ENCODE results near the gene C16orf54.

Gene C16orf54

DNA sequence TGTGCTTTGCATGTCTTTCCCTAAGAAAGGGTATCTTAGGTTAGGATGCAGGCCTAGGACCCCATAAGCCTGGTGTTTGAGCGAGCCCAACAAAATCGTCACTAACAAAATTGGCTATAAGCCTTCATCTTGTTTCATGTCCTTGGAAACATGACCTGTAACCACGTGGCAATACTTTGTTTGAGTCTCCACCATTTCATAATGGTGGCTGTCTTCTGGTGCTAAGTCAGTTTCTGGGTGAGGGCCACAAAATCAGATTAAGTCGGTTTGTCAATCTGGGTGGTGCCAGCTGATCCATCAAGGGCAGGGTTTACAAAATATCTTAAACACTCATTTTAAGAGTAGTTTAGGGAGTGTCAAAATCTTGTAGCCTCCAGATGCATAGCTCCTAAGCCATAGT is 33.0 kb downstream of the C16orf54 start (continued):
- TF ChIP-seq, protein P1, sequence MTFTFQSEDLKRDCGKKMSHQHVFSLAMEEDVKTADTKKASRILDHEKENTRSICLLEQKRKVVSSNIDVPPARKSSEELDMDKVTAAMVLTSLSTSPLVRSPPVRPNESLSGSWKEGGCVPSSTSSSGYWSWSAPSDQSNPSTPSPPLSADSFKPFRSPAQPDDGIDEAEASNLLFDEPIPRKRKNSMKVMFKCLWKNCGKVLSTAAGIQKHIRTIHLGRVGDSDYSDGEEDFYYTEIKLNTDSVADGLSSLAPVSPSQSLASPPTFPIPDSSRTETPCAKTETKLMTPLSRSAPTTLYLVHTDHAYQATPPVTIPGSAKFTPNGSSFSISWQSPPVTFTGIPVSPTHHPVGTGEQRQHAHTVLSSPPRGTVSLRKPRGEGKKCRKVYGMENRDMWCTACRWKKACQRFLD (tag by site-specific recombination; IDR thresholded peaks at IDR 0.05): no peak

DNA sequence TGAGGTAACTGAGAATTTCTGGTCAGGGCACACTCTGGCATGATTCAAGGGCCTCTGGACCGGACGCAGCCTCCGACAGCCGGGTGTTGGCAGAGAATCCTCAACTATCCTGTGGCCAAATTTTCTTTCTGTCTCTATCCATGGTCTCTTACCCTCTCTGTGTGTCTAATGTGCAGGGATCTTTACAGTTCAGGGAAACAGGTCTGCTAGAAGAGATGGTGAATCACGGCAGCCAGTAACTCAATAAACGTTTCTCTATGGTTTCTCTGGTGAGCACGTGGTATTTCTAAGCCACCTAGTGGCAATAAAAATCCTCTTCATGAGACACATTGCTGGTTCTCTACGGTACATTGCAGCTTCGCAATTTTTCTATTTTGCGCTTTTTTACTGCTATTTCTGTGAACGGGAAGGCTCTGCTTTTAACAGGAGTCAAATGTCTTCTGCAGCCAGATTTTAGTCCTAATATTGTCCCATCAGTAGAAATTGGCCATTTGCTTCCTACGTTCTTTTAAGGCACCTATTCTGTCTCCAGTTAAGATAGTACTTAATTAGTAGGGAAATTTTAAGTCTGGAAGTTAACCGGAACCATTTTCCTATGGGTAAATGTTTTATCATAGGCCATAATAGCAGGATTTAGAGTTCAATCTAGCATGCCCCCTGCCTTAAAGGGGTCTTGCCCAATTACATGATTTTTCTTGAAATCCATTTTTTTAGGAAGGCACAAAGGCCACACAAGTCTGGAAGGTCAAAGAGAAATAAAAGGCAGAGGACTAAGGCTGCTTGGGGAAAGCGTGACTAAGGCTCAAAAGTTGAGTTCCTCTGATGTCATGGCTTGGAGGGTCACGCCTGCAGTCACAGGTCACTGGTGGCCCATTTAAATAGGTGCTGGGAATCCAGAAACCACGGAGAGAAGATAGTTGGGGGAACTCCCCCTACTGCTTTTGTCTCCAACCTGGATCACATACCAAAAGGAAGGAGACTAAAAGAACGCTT is 35.3 kb downstream of the C16orf54 start:
- Histone ChIP-seq H3K9me3 (ENCODE audit: control insufficient read depth, insufficient read depth, low read depth, low read length) (no peaks in the 10 kb centered on the region), H3K4me3 (ENCODE audit: low read depth, low read length) (no peak overlapping the region), H3K4me1 (ENCODE audit: control insufficient read depth, insufficient read depth, low read length) (peaks cover 6% of the 10 kb centered on the region; the same call in 1 of the 2 replicates), H3K27ac (ENCODE audit: extremely low read depth, low read depth, low read length) (no peak overlapping the region), H3K36me3 (ENCODE audit: control insufficient read depth in 2 of 2, insufficient read depth in 1 of 2, low read length in 2 of 2) (no peaks in the 10 kb centered on the region)
- POLR2A ChIA-PET: no interaction called here
- CTCF ChIA-PET: interaction anchor here (0.6 to 2.7 kb wide), 4 partner anchors 10 to 242 kb away, joined by 3 to 16 read pairs (median 4); no protein-coding TSS in a partner anchor
- no peak for TF ChIP-seq ZNF266 (tag by site-specific recombination; IDR thresholded peaks at IDR 0.05; ENCODE audit: low read depth)
- TF ChIP-seq ZBTB17 (tag by site-specific recombination; IDR thresholded peaks at IDR 0.05): peak; percentile 56
- no peak for TF ChIP-seq REPIN1 (tag by site-specific recombination; IDR thresholded peaks at IDR 0.05; ENCODE audit: low read depth)
- TF ChIP-seq ZNF792 (tag by site-specific recombination; IDR thresholded peaks at IDR 0.05): no peak
- no peak for TF ChIP-seq ZNF548 (tag by site-specific recombination; IDR thresholded peaks at IDR 0.05)
- TF ChIP-seq, protein P2, sequence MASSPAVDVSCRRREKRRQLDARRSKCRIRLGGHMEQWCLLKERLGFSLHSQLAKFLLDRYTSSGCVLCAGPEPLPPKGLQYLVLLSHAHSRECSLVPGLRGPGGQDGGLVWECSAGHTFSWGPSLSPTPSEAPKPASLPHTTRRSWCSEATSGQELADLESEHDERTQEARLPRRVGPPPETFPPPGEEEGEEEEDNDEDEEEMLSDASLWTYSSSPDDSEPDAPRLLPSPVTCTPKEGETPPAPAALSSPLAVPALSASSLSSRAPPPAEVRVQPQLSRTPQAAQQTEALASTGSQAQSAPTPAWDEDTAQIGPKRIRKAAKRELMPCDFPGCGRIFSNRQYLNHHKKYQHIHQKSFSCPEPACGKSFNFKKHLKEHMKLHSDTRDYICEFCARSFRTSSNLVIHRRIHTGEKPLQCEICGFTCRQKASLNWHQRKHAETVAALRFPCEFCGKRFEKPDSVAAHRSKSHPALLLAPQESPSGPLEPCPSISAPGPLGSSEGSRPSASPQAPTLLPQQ (tag by site-specific recombination; IDR thresholded peaks at IDR 0.05): peak; percentile 67
- TF ChIP-seq, protein P3, sequence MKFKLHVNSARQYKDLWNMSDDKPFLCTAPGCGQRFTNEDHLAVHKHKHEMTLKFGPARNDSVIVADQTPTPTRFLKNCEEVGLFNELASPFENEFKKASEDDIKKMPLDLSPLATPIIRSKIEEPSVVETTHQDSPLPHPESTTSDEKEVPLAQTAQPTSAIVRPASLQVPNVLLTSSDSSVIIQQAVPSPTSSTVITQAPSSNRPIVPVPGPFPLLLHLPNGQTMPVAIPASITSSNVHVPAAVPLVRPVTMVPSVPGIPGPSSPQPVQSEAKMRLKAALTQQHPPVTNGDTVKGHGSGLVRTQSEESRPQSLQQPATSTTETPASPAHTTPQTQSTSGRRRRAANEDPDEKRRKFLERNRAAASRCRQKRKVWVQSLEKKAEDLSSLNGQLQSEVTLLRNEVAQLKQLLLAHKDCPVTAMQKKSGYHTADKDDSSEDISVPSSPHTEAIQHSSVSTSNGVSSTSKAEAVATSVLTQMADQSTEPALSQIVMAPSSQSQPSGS (tag by site-specific recombination; IDR thresholded peaks at IDR 0.05; ENCODE audit: low read depth): no peak
- no peak for TF ChIP-seq ZSCAN16 (tag by site-specific recombination; IDR thresholded peaks at IDR 0.05)
- peak; percentile 39; the same call in 1 of the 2 replicates for TF ChIP-seq ZNF335 (tag by site-specific recombination; conservative IDR thresholded peaks at IDR 0.05)
- TF ChIP-seq ZNF354C (tag by site-specific recombination; IDR thresholded peaks at IDR 0.05; ENCODE audit: borderline replicate concordance, low read depth): no peak
- TF ChIP-seq ZNF660 (tag by site-specific recombination; IDR thresholded peaks at IDR 0.05): peak; percentile 63; the same call in 1 of the 2 replicates
- TF ChIP-seq ZXDB (tag by site-specific recombination; IDR thresholded peaks at IDR 0.05): 0 out of 2 replicates have a peak, but pooled peaks have one; percentile 18
- TF ChIP-seq ZNF112 (tag by site-specific recombination; IDR thresholded peaks at IDR 0.05): no peak
- TF ChIP-seq ZNF37A (tag by site-specific recombination; IDR thresholded peaks at IDR 0.05): no peak
- TF ChIP-seq, protein P4, sequence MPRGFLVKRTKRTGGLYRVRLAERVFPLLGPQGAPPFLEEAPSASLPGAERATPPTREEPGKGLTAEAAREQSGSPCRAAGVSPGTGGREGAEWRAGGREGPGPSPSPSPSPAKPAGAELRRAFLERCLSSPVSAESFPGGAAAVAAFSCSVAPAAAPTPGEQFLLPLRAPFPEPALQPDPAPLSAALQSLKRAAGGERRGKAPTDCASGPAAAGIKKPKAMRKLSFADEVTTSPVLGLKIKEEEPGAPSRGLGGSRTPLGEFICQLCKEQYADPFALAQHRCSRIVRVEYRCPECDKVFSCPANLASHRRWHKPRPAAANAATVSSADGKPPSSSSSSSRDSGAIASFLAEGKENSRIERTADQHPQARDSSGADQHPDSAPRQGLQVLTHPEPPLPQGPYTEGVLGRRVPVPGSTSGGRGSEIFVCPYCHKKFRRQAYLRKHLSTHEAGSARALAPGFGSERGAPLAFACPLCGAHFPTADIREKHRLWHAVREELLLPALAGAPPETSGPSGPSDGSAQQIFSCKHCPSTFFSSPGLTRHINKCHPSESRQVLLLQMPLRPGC (tag by site-specific recombination; IDR thresholded peaks at IDR 0.05): no peak
- TF ChIP-seq ZNF157 (tag by site-specific recombination; IDR thresholded peaks at IDR 0.05): no peak
- no peak for TF ChIP-seq ZNF501 (tag by site-specific recombination; IDR thresholded peaks at IDR 0.05)
- TF ChIP-seq ZFP69B (tag by site-specific recombination; IDR thresholded peaks at IDR 0.05): peak; percentile 42; the same call in 1 of the 2 replicates
- no peak for TF ChIP-seq ZBTB7A (tag by site-specific recombination; IDR thresholded peaks at IDR 0.05; ENCODE audit: low read depth)
- TF ChIP-seq ZNF654 (tag by site-specific recombination; IDR thresholded peaks at IDR 0.05; ENCODE audit: low read depth): peak; percentile 45
- TF ChIP-seq, protein P5, sequence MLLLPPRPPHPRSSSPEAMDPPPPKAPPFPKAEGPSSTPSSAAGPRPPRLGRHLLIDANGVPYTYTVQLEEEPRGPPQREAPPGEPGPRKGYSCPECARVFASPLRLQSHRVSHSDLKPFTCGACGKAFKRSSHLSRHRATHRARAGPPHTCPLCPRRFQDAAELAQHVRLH (tag by site-specific recombination; IDR thresholded peaks at IDR 0.05): peak; percentile 63; the same call in 1 of the 2 replicates
- TF ChIP-seq, protein P6, sequence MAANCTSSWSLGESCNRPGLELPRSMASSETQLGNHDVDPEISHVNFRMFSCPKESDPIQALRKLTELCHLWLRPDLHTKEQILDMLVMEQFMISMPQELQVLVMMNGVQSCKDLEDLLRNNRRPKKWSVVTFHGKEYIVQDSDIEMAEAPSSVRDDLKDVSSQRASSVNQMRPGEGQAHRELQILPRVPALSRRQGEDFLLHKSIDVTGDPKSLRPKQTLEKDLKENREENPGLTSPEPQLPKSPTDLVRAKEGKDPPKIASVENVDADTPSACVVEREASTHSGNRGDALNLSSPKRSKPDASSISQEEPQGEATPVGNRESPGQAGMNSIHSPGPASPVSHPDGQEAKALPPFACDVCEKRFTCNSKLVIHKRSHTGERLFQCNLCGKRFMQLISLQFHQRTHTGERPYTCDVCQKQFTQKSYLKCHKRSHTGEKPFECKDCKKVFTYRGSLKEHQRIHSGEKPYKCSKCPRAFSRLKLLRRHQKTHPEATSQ (tag by site-specific recombination; IDR thresholded peaks at IDR 0.05): no peak
- TF ChIP-seq, protein P7, sequence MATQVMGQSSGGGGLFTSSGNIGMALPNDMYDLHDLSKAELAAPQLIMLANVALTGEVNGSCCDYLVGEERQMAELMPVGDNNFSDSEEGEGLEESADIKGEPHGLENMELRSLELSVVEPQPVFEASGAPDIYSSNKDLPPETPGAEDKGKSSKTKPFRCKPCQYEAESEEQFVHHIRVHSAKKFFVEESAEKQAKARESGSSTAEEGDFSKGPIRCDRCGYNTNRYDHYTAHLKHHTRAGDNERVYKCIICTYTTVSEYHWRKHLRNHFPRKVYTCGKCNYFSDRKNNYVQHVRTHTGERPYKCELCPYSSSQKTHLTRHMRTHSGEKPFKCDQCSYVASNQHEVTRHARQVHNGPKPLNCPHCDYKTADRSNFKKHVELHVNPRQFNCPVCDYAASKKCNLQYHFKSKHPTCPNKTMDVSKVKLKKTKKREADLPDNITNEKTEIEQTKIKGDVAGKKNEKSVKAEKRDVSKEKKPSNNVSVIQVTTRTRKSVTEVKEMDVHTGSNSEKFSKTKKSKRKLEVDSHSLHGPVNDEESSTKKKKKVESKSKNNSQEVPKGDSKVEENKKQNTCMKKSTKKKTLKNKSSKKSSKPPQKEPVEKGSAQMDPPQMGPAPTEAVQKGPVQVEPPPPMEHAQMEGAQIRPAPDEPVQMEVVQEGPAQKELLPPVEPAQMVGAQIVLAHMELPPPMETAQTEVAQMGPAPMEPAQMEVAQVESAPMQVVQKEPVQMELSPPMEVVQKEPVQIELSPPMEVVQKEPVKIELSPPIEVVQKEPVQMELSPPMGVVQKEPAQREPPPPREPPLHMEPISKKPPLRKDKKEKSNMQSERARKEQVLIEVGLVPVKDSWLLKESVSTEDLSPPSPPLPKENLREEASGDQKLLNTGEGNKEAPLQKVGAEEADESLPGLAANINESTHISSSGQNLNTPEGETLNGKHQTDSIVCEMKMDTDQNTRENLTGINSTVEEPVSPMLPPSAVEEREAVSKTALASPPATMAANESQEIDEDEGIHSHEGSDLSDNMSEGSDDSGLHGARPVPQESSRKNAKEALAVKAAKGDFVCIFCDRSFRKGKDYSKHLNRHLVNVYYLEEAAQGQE (tag by site-specific recombination; IDR thresholded peaks at IDR 0.05): 0 out of 2 replicates have a peak, but pooled peaks have one; percentile 36

All from HEK293 (cell line).